K562 (cell line): ENCODE measurements around the gene CSE1L. TPM values are rescaled to one million over a fixed set of nuclear protein-coding genes. Genes with fewer than 3 reads are reported as not detected.

Source experiments
- ATAC-seq: fragments of 200-7000 bp; cut with Tn5 transposase; 3 replicates; pipeline ENCODE4 v1.9.1; 2020; ENCODE audit warnings: moderate library complexity
- BruUV-seq: library from RNA; stranded (reverse); fragments of 400-500 nt; replicated peaks from 2 replicates; lab custom pipeline; 2021; lab: Mats Ljungman, UMichigan
- CTCF ChIA-PET: fragments of 300-600 bp; formaldehyde crosslinking; extraction: SDS; loops from one replicate; lab custom pipeline; 2021; ENCODE audit warnings: low intra/inter-chr PET ratio; lab: Yijun Ruan, JAX
- POLR2A ChIA-PET: fragments of 300-600, 350-650 bp; sonication (Branson Sonifier 250); formaldehyde crosslinking; extraction: SDS; loops from one replicate; lab custom pipeline; 2021; ENCODE audit warnings: antibody characterized with exemption, inconsistent platforms; lab: Yijun Ruan, JAX
- DNase-seq, 4 experiments: peaks; one replicate each; pipeline versions ENCODE4 v3.0.0 to v3.0.0-alpha.2; 2011 to 2018; ENCODE audit warnings: low spot score in 3 of 4, mixed read lengths in 3 of 4; ENCODE audit errors: extremely low read depth in 1 of 4
- FAIRE-seq: peaks from 2 replicates; lab custom pipeline; 2011; peaks lifted over from hg19 to GRCh38; lab: Jason Lieb, UNC
- H2AFZ ChIP-seq: 2 replicates; pipeline ENCODE4 v1.6.0; 2011; ENCODE audit warnings: low read depth, low read length, control low read depth, inconsistent platforms
- H3K27ac ChIP-seq: fragments of 200-600 bp; 3 replicates; pipeline ENCODE4 v1.8.0; 2011; ENCODE audit warnings: low read depth, mild to moderate bottlenecking, control low read depth, inconsistent platforms, low read length, moderate library complexity, mixed read lengths; ENCODE audit errors: extremely low read depth
- H3K27me3 ChIP-seq, 2 experiments: fragments of 300-600 bp in 1 of 2; 2 replicates in 1 of 2; 3 replicates in 1 of 2; pipeline versions ENCODE4 v1.6.0 to v1.8.0; 2011; ENCODE audit warnings: inconsistent platforms in 2 of 2, low read length in 2 of 2, mild to moderate bottlenecking in 1 of 2, mixed read lengths in 1 of 2, moderate library complexity in 1 of 2; ENCODE audit not compliant: control insufficient read depth in 2 of 2, insufficient read depth in 2 of 2
- H3K36me3 ChIP-seq: fragments of 300-600 bp; 3 replicates; pipeline ENCODE4 v1.8.0; 2011; ENCODE audit warnings: mild to moderate bottlenecking, low read length, inconsistent platforms; ENCODE audit not compliant: control insufficient read depth, insufficient read depth
- H3K4me1 ChIP-seq, 2 experiments: fragments of 200-600 bp in 1 of 2; replicated peaks in 1 of 2; 2 replicates in 1 of 2; 3 replicates in 1 of 2; pipeline versions ENCODE4 v1.5.1 to v1.8.0; 2011; ENCODE audit warnings: inconsistent platforms in 2 of 2, low read length in 2 of 2, mild to moderate bottlenecking in 1 of 2, mixed read lengths in 1 of 2, moderate library complexity in 1 of 2; ENCODE audit not compliant: control insufficient read depth in 2 of 2, insufficient read depth in 2 of 2
- H3K4me2 ChIP-seq: 2 replicates; pipeline ENCODE4 v1.6.1; 2011; ENCODE audit warnings: low read length, control low read depth, inconsistent platforms, mixed read lengths; ENCODE audit not compliant: insufficient read depth
- H3K4me3 ChIP-seq: fragments of 200-600 bp; sonication (generic), shearing (Covaris generic); 2 replicates; pipeline ENCODE4 v1.5.1; 2016; ENCODE audit warnings: control low read depth, inconsistent platforms
- H3K79me2 ChIP-seq: fragments of 200-600 bp; 3 replicates; pipeline ENCODE4 v1.8.0; 2011; ENCODE audit warnings: low read length, inconsistent platforms; ENCODE audit not compliant: control insufficient read depth, insufficient read depth
- H3K9ac ChIP-seq, 2 experiments: 2 replicates each; pipeline versions ENCODE4 v1.6.0 to v1.6.1; 2011; ENCODE audit warnings: low read depth in 2 of 2, low read length in 2 of 2, control low read depth in 1 of 2, inconsistent platforms in 1 of 2, mild to moderate bottlenecking in 1 of 2, mixed read lengths in 1 of 2; ENCODE audit not compliant: insufficient read depth in 1 of 2
- H3K9me1 ChIP-seq: one replicate; pipeline ENCODE4 v1.6.0; 2011; ENCODE audit warnings: inconsistent platforms, mild to moderate bottlenecking, low read length, moderate library complexity; ENCODE audit not compliant: control insufficient read depth, insufficient read depth
- H3K9me3 ChIP-seq: replicated peaks from 2 replicates; pipeline ENCODE4 v1.5.1; 2011; ENCODE audit warnings: low read depth, low read length, inconsistent platforms; ENCODE audit not compliant: control insufficient read depth, insufficient read depth
- H4K20me1 ChIP-seq: replicated peaks from 2 replicates; pipeline ENCODE4 v1.6.1; 2011; ENCODE audit warnings: low read length, inconsistent platforms, mixed read lengths; ENCODE audit not compliant: control insufficient read depth, insufficient read depth
- CHCHD3 ChIP-seq: fragments of 250-450 bp; sonication (Bioruptor Pico); IDR thresholded peaks from 2 replicates; pipeline ENCODE4 v2.1.2; 2022; ENCODE audit warnings: mild to moderate bottlenecking
- MEF2A ChIP-seq: IDR thresholded peaks from 2 replicates; pipeline ENCODE4 v1.6.1; 2011; ENCODE audit warnings: low read depth, mild to moderate bottlenecking, low read length, moderate library complexity; ENCODE audit not compliant: control insufficient read depth
- PHF20 ChIP-seq: fragments of 450-650 bp; IDR thresholded peaks from 2 replicates; pipeline ENCODE4 v1.6.1; 2018; ENCODE audit not compliant: partially characterized antibody
- RAD21 ChIP-seq, 2 experiments: fragments of 250-450 bp in 1 of 2; fragments of 450-650 bp in 1 of 2; sonication (Bioruptor Pico) in 1 of 2; formaldehyde crosslinking in 1 of 2; IDR thresholded peaks in 1 of 2; conservative IDR thresholded peaks in 1 of 2; 2 replicates each; pipeline versions ENCODE4 v1.4.0 to v1.8.0; 2020 to 2022; ENCODE audit warnings: mild to moderate bottlenecking in 2 of 2, moderate library complexity in 1 of 2
- RAD51 ChIP-seq: fragments of 450-650 bp; IDR thresholded peaks from 2 replicates; pipeline ENCODE4 v1.7.1; 2016; ENCODE audit warnings: low read depth, mild to moderate bottlenecking, borderline replicate concordance
- SETDB1 ChIP-seq: IDR thresholded peaks from one replicate; pipeline ENCODE4 v1.6.1; 2012; ENCODE audit warnings: low read length, control low read depth, inconsistent platforms
- ZNF140 ChIP-seq: fragments of 250-450 bp; sonication (Bioruptor Pico); IDR thresholded peaks from 2 replicates; pipeline ENCODE4 v1.8.0; 2021; ENCODE audit warnings: moderate library complexity, mild to moderate bottlenecking, inconsistent platforms
- WGBS: fragments of 100-300 bp; shearing (Covaris generic); methylation state at CpG from one replicate; pipeline ENCODE4 v1.1.6; 2016; ENCODE audit warnings: low coverage, mixed read lengths; ENCODE audit not compliant: insufficient coverage; ENCODE audit errors: missing lambda C conversion rate; 5-methylcytosine and 5-hydroxymethylcytosine counted together
- in situ Hi-C: fragments of 300-500 bp; cut with MboI; formaldehyde crosslinking; loops from 4 replicates; pipeline ENCODE4 v1.15.0; 2018; ENCODE audit warnings: inconsistent platforms, mixed read lengths
- intact Hi-C: fragments of 100-400 bp; cut with micrococcal nuclease; formaldehyde crosslinking; loops from 2 replicates; pipeline ENCODE4 v1.14.2; 2022
- polyA plus RNA-seq, 8 experiments: library from polyadenylated mRNA; depleted of rRNA in 4 of 8; stranded (reverse) in 5 of 8; unstranded in 3 of 8; fragments of >200 nt; fragmentation: Nextera tagmentation in 2 of 8; fragmentation: Illumina TruSeq in 1 of 8; extraction: Ambion mirVana in 2 of 8; extraction: Trizol in 1 of 8; gene quantifications; 2 replicates each; pipeline versions ENCODE4 v1.2.1 to v1.2.3, GENCODE V29; 2011 to 2014; ENCODE audit warnings: inconsistent platforms in 1 of 8, missing spikeins in 1 of 8
- total RNA-seq, 7 experiments: library from RNA; depleted of rRNA in 6 of 7; stranded (reverse); fragments of >200 nt in 6 of 7; fragmentation: Illumina TruSeq in 2 of 7; extraction: Trizol in 2 of 7; gene quantifications; 2 replicates each; pipeline versions ENCODE4 v1.2.1 to v1.2.3, GENCODE V29; 2011 to 2021; ENCODE audit warnings: low replicate concordance in 1 of 7
- TF ChIP-seq, protein P1 (sequence below): fragments of 250-450 bp; sonication (Bioruptor Pico); IDR thresholded peaks from 2 replicates; pipeline ENCODE4 v1.4.0; 2020; ENCODE audit warnings: mild to moderate bottlenecking

Gene CSE1L
- total and polyA plus RNA-seq, 9 of the 15 experiments (the other 6 are each of a cell fraction or from before 2014, with no cell fraction given): 138 to 280 (median 209) TPM

DNA sequence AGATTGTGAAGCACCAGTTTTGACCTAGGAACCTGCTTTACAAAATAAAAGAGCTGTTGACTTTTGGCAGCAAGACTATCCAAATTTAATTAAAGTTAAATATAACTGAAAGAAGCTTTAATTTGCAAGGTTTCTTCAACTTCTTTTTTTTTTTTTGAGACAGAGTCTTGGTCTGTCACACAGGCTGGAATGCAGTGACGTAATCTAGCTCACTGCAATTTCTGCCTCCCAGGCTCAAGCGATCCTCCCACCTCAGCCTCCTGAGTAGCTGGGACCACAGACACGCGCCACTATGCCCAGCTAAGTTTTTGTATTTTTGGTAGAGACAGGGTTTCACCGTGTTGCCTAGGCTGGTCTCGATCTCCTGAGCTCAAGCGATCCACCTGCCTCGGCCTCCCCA lies 13.7 kb upstream of the CSE1L start:
- DNase-seq (no peak), FAIRE-seq (no peak), ATAC-seq (no peak)
- no peaks in the 10 kb centered on the region for H3K9me3 ChIP-seq
- H3K4me2 ChIP-seq: no peak overlapping the region
- no peaks in the 10 kb centered on the region for H4K20me1 ChIP-seq
- no peak overlapping the region for H3K27ac ChIP-seq
- H3K4me3 ChIP-seq: no peak overlapping the region
- H3K79me2 ChIP-seq: no peaks in the 10 kb centered on the region
- no peak for TF ChIP-seq RAD21 (CRISPR knock-in tag; conservative IDR thresholded peaks at IDR 0.05 in 1 of 2, IDR thresholded peaks at IDR 0.05 in 1 of 2)
- TF ChIP-seq RAD51: no peak
- TF ChIP-seq SETDB1: no peak
- no peak for TF ChIP-seq MEF2A
- TF ChIP-seq, protein P1, sequence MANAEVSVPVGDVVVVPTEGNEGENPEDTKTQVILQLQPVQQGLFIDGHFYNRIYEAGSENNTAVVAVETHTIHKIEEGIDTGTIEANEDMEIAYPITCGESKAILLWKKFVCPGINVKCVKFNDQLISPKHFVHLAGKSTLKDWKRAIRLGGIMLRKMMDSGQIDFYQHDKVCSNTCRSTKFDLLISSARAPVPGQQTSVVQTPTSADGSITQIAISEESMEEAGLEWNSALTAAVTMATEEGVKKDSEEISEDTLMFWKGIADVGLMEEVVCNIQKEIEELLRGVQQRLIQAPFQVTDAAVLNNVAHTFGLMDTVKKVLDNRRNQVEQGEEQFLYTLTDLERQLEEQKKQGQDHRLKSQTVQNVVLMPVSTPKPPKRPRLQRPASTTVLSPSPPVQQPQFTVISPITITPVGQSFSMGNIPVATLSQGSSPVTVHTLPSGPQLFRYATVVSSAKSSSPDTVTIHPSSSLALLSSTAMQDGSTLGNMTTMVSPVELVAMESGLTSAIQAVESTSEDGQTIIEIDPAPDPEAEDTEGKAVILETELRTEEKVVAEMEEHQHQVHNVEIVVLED (CRISPR knock-in tag): no peak
- no peak for TF ChIP-seq ZNF140 (CRISPR knock-in tag)
- TF ChIP-seq PHF20: no peak
- no peak for TF ChIP-seq CHCHD3
- no peak overlapping the region for H3K9ac ChIP-seq
- in situ Hi-C loops (no loop called here), intact Hi-C loops (no loop called here)
- H3K9me1 ChIP-seq: no peaks in the 10 kb centered on the region
- H2AFZ ChIP-seq: no peak overlapping the region
- ChIA-PET CTCF (no interaction called here), POLR2A (interaction anchor here (0.6 to 1.2 kb wide), 3 partner anchors 9 to 45 kb away, joined by 3 to 4 read pairs (median 4); no protein-coding TSS in a partner anchor)
- BruUV-seq: no TSS peak
- 93% methylated on average over 8 of the region's 8 CpGs for WGBS
- no peaks in the 10 kb centered on the region for H3K27me3 ChIP-seq
- peaks cover 59% of the 10 kb centered on the region for H3K36me3 ChIP-seq
- H3K4me1 ChIP-seq: no peaks in the 10 kb centered on the region
